Measurements from ENCODE around the gene CLRN1. TPM values are rescaled to one million over a fixed set of nuclear protein-coding genes. Genes with fewer than 3 reads are reported as not detected.

The CLRN1 gene
- total RNA-seq, 1 experiment from 2014 or later: not detected

GRCh38 chr3:150985711-150986110 is 13.2 kb upstream of the CLRN1 start:
- ATAC-seq: no peak
- ChIA-PET POLR2A (no interaction called here), CTCF (no interaction called here)
- Mint-ChIP-seq H3K36me3 (no peaks in the 10 kb centered on the region), H3K27me3 (ENCODE audit: low read depth) (no peaks in the 10 kb centered on the region), H3K4me1 (peaks cover 13% of the 10 kb centered on the region), H3K9me3 (no peaks in the 10 kb centered on the region), H3K27ac (no peak overlapping the region), H3K4me3 (no peak overlapping the region)
- DNase-seq (ENCODE audit: low spot score): no peak
- TF ChIP-seq ZMAT4 (CRISPR knock-in tag; IDR thresholded peaks at IDR 0.05) (no peak), TP53 (CRISPR knock-in tag; IDR thresholded peaks at IDR 0.05) (no peak), JAZF1 (CRISPR knock-in tag; IDR thresholded peaks at IDR 0.05) (no peak)

GRCh38 chr3:150984066-150984465 is 11.5 kb upstream of the CLRN1 start:
- ChIA-PET POLR2A (interaction anchor here (0.7 kb wide), 1 partner anchor 67 kb away, joined by 3 read pairs; no protein-coding TSS in a partner anchor), CTCF (no interaction called here)
- Mint-ChIP-seq H3K27me3 (ENCODE audit: low read depth) (no peaks in the 10 kb centered on the region), H3K36me3 (no peaks in the 10 kb centered on the region), H3K9me3 (no peaks in the 10 kb centered on the region), H3K4me1 (peaks cover 3% of the 10 kb centered on the region), H3K27ac (no peak overlapping the region), H3K4me3 (no peak overlapping the region)
- no peak for DNase-seq (ENCODE audit: low spot score)
- no peak for ATAC-seq
- no peak for TF ChIP-seq PREB (CRISPR knock-in tag; IDR thresholded peaks at IDR 0.05; ENCODE audit: borderline replicate concordance)
- no peak for TF ChIP-seq HMGA2 (CRISPR knock-in tag; IDR thresholded peaks at IDR 0.05)
- no peak for TF ChIP-seq EMX1 (CRISPR knock-in tag; IDR thresholded peaks at IDR 0.05)
- TF ChIP-seq ZNF138 (CRISPR knock-in tag; conservative IDR thresholded peaks at IDR 0.05): no peak
- no peak for TF ChIP-seq CDX4 (CRISPR knock-in tag; IDR thresholded peaks at IDR 0.05; ENCODE audit: borderline replicate concordance)
- no peak for TF ChIP-seq GRHL2 (CRISPR knock-in tag; IDR thresholded peaks at IDR 0.05; ENCODE audit: insufficient replicate concordance, severe bottlenecking)
- no peak for TF ChIP-seq NFYB (CRISPR knock-in tag; conservative IDR thresholded peaks at IDR 0.05; ENCODE audit: low read depth)
- TF ChIP-seq ESRRA (CRISPR knock-in tag; IDR thresholded peaks at IDR 0.05; ENCODE audit: borderline replicate concordance): no peak
- no peak for TF ChIP-seq CREB1 (CRISPR knock-in tag; IDR thresholded peaks at IDR 0.05)
- no peak for TF ChIP-seq RELA (CRISPR knock-in tag; IDR thresholded peaks at IDR 0.05; ENCODE audit: borderline replicate concordance)
- TF ChIP-seq KAT7 (CRISPR knock-in tag; IDR thresholded peaks at IDR 0.05; ENCODE audit: borderline replicate concordance): no peak
- TF ChIP-seq E2F4 (CRISPR knock-in tag; IDR thresholded peaks at IDR 0.05; ENCODE audit: borderline replicate concordance, low read depth): no peak
- no peak for TF ChIP-seq ZBTB43 (CRISPR knock-in tag; IDR thresholded peaks at IDR 0.05)
- no peak for TF ChIP-seq ZNF425 (CRISPR knock-in tag; conservative IDR thresholded peaks at IDR 0.05)
- TF ChIP-seq AFF4 (CRISPR knock-in tag; IDR thresholded peaks at IDR 0.05; ENCODE audit: borderline replicate concordance): no peak

All from WTC11 (cell line).